ENCODE results near the gene CCR5AS.
"Not testable (repeated sequence)": the region's sequence is repeated elsewhere in the genome, so short reads cannot be mapped to it uniquely, and the experiment has no call there.

GRCh38 chr3:46388847-46389246 lies 18.0 kb downstream of the CCR5AS start:
- not testable (repeated sequence) for TF ChIP-seq CTCF, POLR2A (IDR thresholded peaks at IDR 0.05)

Measured in testis (tissue), 2 donors.